Spinal cord (tissue), 10 donors: Measurements from ENCODE around the gene NT5DC3. TPM values are rescaled to one million over a fixed set of nuclear protein-coding genes. Genes with fewer than 3 reads are reported as not detected.
A peak's percentile ranks its signal among the peaks of the same experiment; 100 is the strongest.

Experiments used
- DNase-seq, 6 donors: peaks; one replicate each; pipeline versions ENCODE4 v3.0.0 to v3.0.0-alpha.2; 2013 to 2015; ENCODE audit warnings: low spot score in 6 of 6, low read depth in 4 of 6
- H3K27ac ChIP-seq: one replicate; pipeline ENCODE4 v1.5.1; 2013; ENCODE audit warnings: low read depth, low read length, control low read depth
- H3K27me3 ChIP-seq: one replicate; pipeline ENCODE4 v1.6.1; 2013; ENCODE audit warnings: low read length; ENCODE audit not compliant: control insufficient read depth, insufficient read depth
- H3K36me3 ChIP-seq: one replicate; pipeline ENCODE4 v1.6.1; 2013; ENCODE audit warnings: low read length; ENCODE audit not compliant: control insufficient read depth, insufficient read depth
- H3K4me1 ChIP-seq: one replicate; pipeline ENCODE4 v1.6.1; 2013; ENCODE audit warnings: low read length; ENCODE audit not compliant: control insufficient read depth, insufficient read depth
- H3K4me3 ChIP-seq: one replicate; pipeline ENCODE4 v1.5.1; 2013; ENCODE audit warnings: low read depth, low read length, control low read depth
- H3K9me3 ChIP-seq: one replicate; pipeline ENCODE4 v1.6.1; 2013; ENCODE audit warnings: low read length; ENCODE audit not compliant: control insufficient read depth, insufficient read depth
- WGBS: methylation state at CpG from one replicate; pipeline ENCODE4 v1.1.5; 2013; ENCODE audit warnings: missing lambda C conversion rate; ENCODE audit not compliant: insufficient coverage; 5-methylcytosine and 5-hydroxymethylcytosine counted together
- polyA plus RNA-seq, 2 donors: library from polyadenylated mRNA; unstranded; fragments of 120-200 nt; gene quantifications; one replicate each; pipeline ENCODE4 v1.2.1, GENCODE V29; 2013; ENCODE audit not compliant: insufficient read length in 2 of 2
- total RNA-seq, 2 donors: library from RNA; depleted of rRNA in 1 of 2; stranded (reverse); fragments of 120-200 nt in 1 of 2; fragments of >200 nt in 1 of 2; gene quantifications; one replicate each; pipeline versions ENCODE4 v1.2.3 to v1.2.4, GENCODE V29; 2013 to 2014
- donor health status: healthy.

The NT5DC3 gene
- total and polyA plus RNA-seq, 4 donors = 13.9 to 23.2 (median 18.6) TPM

- DNase-seq = no peak
- Histone ChIP-seq H3K4me1 (peaks cover 19% of the 10 kb centered on the region), H3K27me3 (no peaks in the 10 kb centered on the region), H3K4me3 (no peak overlapping the region), H3K9me3 (no peaks in the 10 kb centered on the region), H3K36me3 (no peaks in the 10 kb centered on the region), H3K27ac (no peak overlapping the region)
- 100% methylated on average over 2 of the region's 5 CpGs for WGBS
Observed at GRCh38 chr12:103805655-103806360, 35.2 kb downstream of the NT5DC3 start.

DNA sequence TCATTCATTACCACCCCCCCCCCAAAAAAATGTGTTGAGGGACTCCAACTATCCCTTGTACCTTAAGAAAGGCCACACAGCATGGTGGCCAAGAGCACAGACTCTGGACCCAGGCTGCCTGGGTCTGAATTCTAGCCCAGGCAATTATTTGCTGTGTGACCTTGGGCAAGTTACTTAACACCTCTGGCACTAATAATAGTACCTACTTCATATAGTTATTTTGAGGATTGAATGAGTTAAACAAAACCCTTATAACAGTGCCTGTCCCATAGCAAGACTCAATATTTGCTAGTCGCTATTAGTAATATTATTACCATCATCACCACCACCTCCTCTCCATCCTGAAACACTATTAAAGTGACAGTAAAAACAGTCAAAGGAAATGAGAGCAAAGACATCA lies 37.2 kb downstream of the NT5DC3 start:
- no peaks in the 10 kb centered on the region for H3K36me3 ChIP-seq
- H3K4me1 ChIP-seq = peaks cover 31% of the 10 kb centered on the region
- no peak overlapping the region for H3K4me3 ChIP-seq
- DNase-seq = no peak
- no peak overlapping the region for H3K27ac ChIP-seq
- no peaks in the 10 kb centered on the region for H3K9me3 ChIP-seq
- no peaks in the 10 kb centered on the region for H3K27me3 ChIP-seq
- WGBS = no CpG with 5 or more reads among the region's 1 CpG

DNA sequence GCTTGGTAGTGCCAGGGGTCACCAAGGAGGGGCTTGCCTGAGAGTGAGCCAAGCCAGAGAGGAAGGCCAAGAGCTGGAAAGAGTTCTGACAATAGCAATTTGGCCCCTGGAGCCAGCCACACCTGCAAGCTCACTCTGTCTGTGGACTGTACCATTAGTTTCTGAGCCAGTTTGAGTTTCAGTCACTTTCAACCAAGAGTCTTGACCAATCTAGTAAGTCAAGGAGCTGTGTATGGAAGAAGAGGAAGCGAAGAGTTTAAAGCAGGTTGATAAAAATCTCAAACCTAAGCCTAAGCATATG lies 38.5 kb downstream of the NT5DC3 start:
- peaks cover 31% of the 10 kb centered on the region for H3K4me1 ChIP-seq
- H3K27me3 ChIP-seq = no peaks in the 10 kb centered on the region
- no peaks in the 10 kb centered on the region for H3K36me3 ChIP-seq
- H3K4me3 ChIP-seq = no peak overlapping the region
- WGBS = no CpG with 5 or more reads among the region's 1 CpG
- DNase-seq = no peak
- peak overlapping the region; percentile 29 for H3K27ac ChIP-seq
- H3K9me3 ChIP-seq = no peaks in the 10 kb centered on the region

DNA sequence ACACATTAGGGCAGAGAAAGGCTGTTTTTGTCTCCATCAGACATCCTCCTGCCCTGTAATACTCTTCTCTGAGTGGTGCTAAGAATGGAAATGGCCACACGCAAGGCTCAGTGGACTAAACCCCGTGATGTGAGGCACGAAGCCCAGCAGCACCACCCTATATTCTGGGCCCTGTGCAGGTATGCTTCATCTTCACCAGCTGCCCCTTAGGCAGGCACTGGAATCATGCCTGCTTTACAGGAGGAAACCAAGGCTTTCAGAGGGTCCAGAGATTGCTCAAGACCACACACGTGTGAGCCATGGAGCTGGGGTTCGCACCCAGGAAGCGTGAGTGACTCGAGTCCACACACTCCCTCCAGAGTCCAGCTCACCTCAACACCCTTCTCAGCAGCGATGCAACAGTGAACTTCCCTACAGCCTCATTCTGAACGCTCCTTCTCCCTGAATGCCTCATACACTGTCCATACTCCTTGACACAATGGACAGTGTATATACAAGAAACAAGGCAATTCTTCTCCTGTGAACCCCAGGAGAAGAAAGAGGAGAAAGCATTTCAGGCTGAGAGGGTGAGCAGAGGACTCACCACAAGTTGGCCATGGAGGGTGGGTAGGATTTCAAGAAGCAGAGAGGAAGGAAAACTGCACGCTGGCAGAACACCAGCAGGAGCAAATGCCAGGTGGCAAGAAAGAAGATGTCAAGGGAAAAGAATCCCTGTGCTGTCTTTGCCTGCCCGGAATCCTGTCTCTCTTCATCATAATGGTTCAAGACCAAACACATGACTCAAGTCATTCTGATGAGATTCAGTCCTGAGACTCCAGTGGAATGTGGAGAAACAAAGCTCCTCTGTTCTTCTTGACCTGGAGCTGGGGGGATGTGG lies 39.1 kb downstream of the NT5DC3 start:
- peak overlapping the region; percentile 29 for H3K27ac ChIP-seq

GRCh38 chr12:103799857-103800771 lies 40.9 kb downstream of the NT5DC3 start:
- Histone ChIP-seq H3K4me3 (no peak overlapping the region), H3K9me3 (no peaks in the 10 kb centered on the region), H3K4me1 (peaks cover 31% of the 10 kb centered on the region), H3K27me3 (no peaks in the 10 kb centered on the region), H3K36me3 (peaks cover 11% of the 10 kb centered on the region), H3K27ac (peak overlapping the region; percentile 75)
- WGBS = 21% methylated on average over 9 of the region's 16 CpGs
- DNase-seq = peak; percentile 52 to 93 (median 74)

More for the DNA sequence above, 39.1 kb downstream of the NT5DC3 start:
- WGBS = 91% methylated on average over 7 of the region's 11 CpGs
- H3K27me3 ChIP-seq = no peaks in the 10 kb centered on the region
- peak in 1 of 6 donors; percentile 46 for DNase-seq
- H3K4me3 ChIP-seq = no peak overlapping the region
- H3K4me1 ChIP-seq = peaks cover 31% of the 10 kb centered on the region
- H3K36me3 ChIP-seq = peaks cover 4% of the 10 kb centered on the region
- no peaks in the 10 kb centered on the region for H3K9me3 ChIP-seq

GRCh38 chr12:103799504-103799856 lies 41.6 kb downstream of the NT5DC3 start:
- no peak for DNase-seq
- no peaks in the 10 kb centered on the region for H3K9me3 ChIP-seq
- peaks cover 11% of the 10 kb centered on the region for H3K36me3 ChIP-seq
- H3K27ac ChIP-seq = no peak overlapping the region
- H3K4me3 ChIP-seq = no peak overlapping the region
- 100% methylated on average over 1 of the region's 4 CpGs for WGBS
- H3K27me3 ChIP-seq = no peaks in the 10 kb centered on the region
- H3K4me1 ChIP-seq = peaks cover 31% of the 10 kb centered on the region

DNA sequence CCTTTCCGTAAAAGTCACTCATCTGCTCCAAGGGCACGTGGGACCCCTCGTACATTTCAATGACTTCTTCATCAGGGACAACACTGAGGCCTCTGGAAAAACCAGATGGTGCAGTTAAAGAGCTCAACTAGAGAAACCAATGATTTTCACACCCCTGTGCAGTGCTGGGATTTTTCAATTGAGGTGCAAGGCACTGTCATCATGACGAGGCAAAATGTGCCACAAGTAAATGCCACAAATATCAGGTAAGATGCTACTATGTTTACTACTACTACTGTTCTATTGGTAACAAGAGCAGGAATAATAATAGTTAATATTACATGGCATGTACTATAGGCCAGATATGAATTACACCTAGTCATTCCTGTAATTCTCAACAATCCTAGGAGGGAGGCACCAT lies 42.4 kb downstream of the NT5DC3 start:
- 64% methylated on average over 3 of the region's 4 CpGs for WGBS
- Histone ChIP-seq H3K27me3 (no peaks in the 10 kb centered on the region), H3K36me3 (peaks cover 11% of the 10 kb centered on the region), H3K4me3 (no peak overlapping the region), H3K27ac (no peak overlapping the region), H3K4me1 (peaks cover 35% of the 10 kb centered on the region), H3K9me3 (no peaks in the 10 kb centered on the region)
- no peak for DNase-seq

- Histone ChIP-seq H3K9me3 (no peaks in the 10 kb centered on the region), H3K27me3 (no peaks in the 10 kb centered on the region), H3K27ac (no peak overlapping the region), H3K4me1 (peaks cover 6% of the 10 kb centered on the region), H3K36me3 (peaks cover 15% of the 10 kb centered on the region), H3K4me3 (no peak overlapping the region)
- WGBS = 27% methylated on average over 1 of the region's 4 CpGs
- DNase-seq = peak in 2 of 6 donors; percentile 72 to 76
Observed at GRCh38 chr12:103794309-103795213, 46.5 kb downstream of the NT5DC3 start.
